NCI-H1105 treated with DMSO at 0.1 percent for 48 hours (cell line): ENCODE data around the gene PSMC3IP.
"Not testable (repeated sequence)": the region's sequence is repeated elsewhere in the genome, so short reads cannot be mapped to it uniquely, and the experiment has no call there.

Experiments used
- DNase-seq: peaks from one replicate; lab custom pipeline; 2025; lab: John Stamatoyannopoulos, UW

PSMC3IP gene

GRCh38 chr17:42560246-42560645 lies 17.3 kb downstream of the PSMC3IP start:
- no peak for DNase-seq

- peak; percentile 6 for DNase-seq
Observed at GRCh38 chr17:42559075-42559474, 18.5 kb downstream of the PSMC3IP start.

GRCh38 chr17:42555961-42556617 lies 21.4 kb downstream of the PSMC3IP start:
- not testable (repeated sequence) for DNase-seq

GRCh38 chr17:42555122-42555622 lies 22.4 kb downstream of the PSMC3IP start:
- no peak for DNase-seq

- peak; percentile 71 for DNase-seq
Observed at GRCh38 chr17:42554250-42555121, 23.0 kb downstream of the PSMC3IP start.

- no peak for DNase-seq
Observed at GRCh38 chr17:42553866-42554249, 23.7 kb downstream of the PSMC3IP start.

GRCh38 chr17:42553161-42553818 lies 24.2 kb downstream of the PSMC3IP start:
- DNase-seq: no peak

GRCh38 chr17:42552736-42553135 lies 24.8 kb downstream of the PSMC3IP start, which contains the start of gene HSD17B1:
Gene HSD17B1, plus strand, starts transcription at chr17:42552923. Its CDS starts 11 bp downstream, at chr17:42552934.
- DNase-seq: not testable (repeated sequence)

- no peak for DNase-seq
Observed at GRCh38 chr17:42548993-42549755, 28.4 kb downstream of the PSMC3IP start.

- DNase-seq: peak; percentile 72
Observed at GRCh38 chr17:42548070-42548837, 29.3 kb downstream of the PSMC3IP start.

GRCh38 chr17:42547698-42548069 lies 29.8 kb downstream of the PSMC3IP start:
- no peak for DNase-seq

- DNase-seq: no peak
Observed at GRCh38 chr17:42547001-42547461, 30.5 kb downstream of the PSMC3IP start.

- DNase-seq: not testable (repeated sequence)
Observed at GRCh38 chr17:42545755-42546505, 31.6 kb downstream of the PSMC3IP start.

GRCh38 chr17:42544874-42545283 lies 32.6 kb downstream of the PSMC3IP start:
- DNase-seq: no peak

GRCh38 chr17:42543190-42544079 lies 34.1 kb downstream of the PSMC3IP start:
- no peak for DNase-seq

- no peak for DNase-seq
Observed at GRCh38 chr17:42541041-42541833, 36.3 kb downstream of the PSMC3IP start.

- not testable (repeated sequence) for DNase-seq
Observed at GRCh38 chr17:42540558-42540957, 37.0 kb downstream of the PSMC3IP start.

GRCh38 chr17:42538482-42538881 lies 39.0 kb downstream of the PSMC3IP start:
- no peak for DNase-seq
